PFSK-1 (cell line): ENCODE results near the gene CDPF1.

Source experiments
- FOXP2 ChIP-seq: optimal IDR thresholded peaks from 2 replicates; pipeline ENCODE3; 2011; ENCODE audit warnings: borderline replicate concordance, control low read depth, inconsistent platforms; ENCODE audit not compliant: insufficient read depth; ENCODE audit errors: extremely low read length, extremely low read depth
- POLR2AphosphoS5 ChIP-seq: IDR thresholded peaks from 2 replicates; pipeline ENCODE4 v1.6.1; 2012; ENCODE audit warnings: low read depth, mild to moderate bottlenecking, control low read depth, low read length, moderate library complexity
- REST ChIP-seq, 2 experiments: IDR thresholded peaks; 2 replicates each; pipeline versions ENCODE4 v1.6.1 to v1.8.0; 2011 to 2012; ENCODE audit warnings: low read depth in 2 of 2, low read length in 2 of 2, control low read depth in 1 of 2, inconsistent platforms in 1 of 2, mild to moderate bottlenecking in 1 of 2, moderate library complexity in 1 of 2; ENCODE audit not compliant: insufficient read depth in 1 of 2
- SIN3A ChIP-seq: IDR thresholded peaks from 2 replicates; pipeline ENCODE4 v1.6.1; 2012; ENCODE audit warnings: mild to moderate bottlenecking, low read length, moderate library complexity, borderline replicate concordance; ENCODE audit not compliant: insufficient read depth
- TAF1 ChIP-seq: IDR thresholded peaks from 2 replicates; pipeline ENCODE4 v1.6.1; 2012; ENCODE audit warnings: low read length, control low read depth, borderline replicate concordance; ENCODE audit not compliant: insufficient read depth

CDPF1 gene

GRCh38 chr22:46256358-46256958, 6.4 kb upstream of the CDPF1 start:
- TF ChIP-seq TAF1 = no peak

GRCh38 chr22:46251816-46252380, 1.8 kb upstream of the CDPF1 start:
- no peak for TF ChIP-seq TAF1
- TF ChIP-seq REST (IDR thresholded peaks at IDR 0.05; ENCODE audit: insufficient read depth in 1 of 2, low read depth in 2 of 2, low read length in 2 of 2) = no peak
- no peak for TF ChIP-seq SIN3A
- no peak for TF ChIP-seq POLR2AphosphoS5
- no peak for TF ChIP-seq FOXP2

- TF ChIP-seq FOXP2 = no peak
- no peak for TF ChIP-seq SIN3A
- TF ChIP-seq POLR2AphosphoS5 = no peak
- TF ChIP-seq REST (IDR thresholded peaks at IDR 0.05; ENCODE audit: insufficient read depth in 1 of 2, low read depth in 2 of 2, low read length in 2 of 2) = no peak
- TF ChIP-seq TAF1 = no peak
Measured at GRCh38 chr22:46251266-46251665, 1.2 kb upstream of the CDPF1 start.

GRCh38 chr22:46250783-46251125, 661 bp upstream of the CDPF1 start:
- TF ChIP-seq REST (IDR thresholded peaks at IDR 0.05; ENCODE audit: insufficient read depth in 1 of 2, low read depth in 2 of 2, low read length in 2 of 2) = no peak
- no peak for TF ChIP-seq TAF1
- TF ChIP-seq FOXP2 = no peak
- TF ChIP-seq SIN3A = no peak
- TF ChIP-seq POLR2AphosphoS5 = no peak

DNA sequence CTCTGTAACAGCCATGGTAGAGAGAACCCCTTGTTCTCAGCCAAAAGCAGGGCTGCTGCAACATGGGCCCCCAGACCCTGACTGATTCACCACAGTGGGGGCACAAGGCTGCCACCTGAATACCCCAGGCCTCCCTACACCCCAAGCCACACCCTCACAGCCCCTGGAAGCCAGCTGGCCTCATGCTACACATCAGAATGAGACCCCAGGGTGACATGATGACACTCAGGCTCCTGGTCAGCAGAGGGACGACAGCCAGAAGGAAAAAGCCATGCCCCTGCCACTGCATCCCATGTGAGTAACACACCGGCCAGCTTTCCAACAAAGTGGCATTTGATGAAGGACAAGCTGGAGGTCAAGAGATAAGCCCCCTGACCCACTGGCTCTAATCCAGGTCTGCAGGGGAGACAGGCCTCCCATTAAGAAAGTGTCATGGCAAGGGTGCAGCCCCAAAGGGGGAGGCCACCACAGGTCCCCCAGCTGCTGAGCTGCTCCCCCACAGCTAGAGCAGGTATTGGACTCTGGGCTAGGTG, 2.6 kb downstream of the CDPF1 start:
- TF ChIP-seq SIN3A = no peak
- no peak for TF ChIP-seq POLR2AphosphoS5
- TF ChIP-seq FOXP2 = no peak
- TF ChIP-seq TAF1 = no peak
- no peak for TF ChIP-seq REST (IDR thresholded peaks at IDR 0.05; ENCODE audit: insufficient read depth in 1 of 2, low read depth in 2 of 2, low read length in 2 of 2)
